Measurements from ENCODE around the gene ETFDH.
A peak's percentile ranks its signal among the peaks of the same experiment; 100 is the strongest.

The ETFDH gene

GRCh38 chr4:158671915-158672806 lies at the start of gene ETFDH:
Gene ETFDH (plus strand): TSS chr4:158672296. CDS start chr4:158672457, 161 bp downstream.
- peak; percentile 94 for DNase-seq (ENCODE audit: low spot score)
- peak; percentile 51 for TF ChIP-seq CTCF (IDR thresholded peaks at IDR 0.05; ENCODE audit: extremely low read depth, missing control alignments)

GRCh38 chr4:158624889-158625478 lies 47.1 kb upstream of the ETFDH start:
- DNase-seq (ENCODE audit: low spot score): peak; percentile 23
- peak; percentile 30 for TF ChIP-seq CTCF (IDR thresholded peaks at IDR 0.05; ENCODE audit: extremely low read depth, missing control alignments)

GRCh38 chr4:158625544-158625943 lies 46.6 kb upstream of the ETFDH start:
- DNase-seq (ENCODE audit: low spot score): no peak
- no peak for TF ChIP-seq CTCF (IDR thresholded peaks at IDR 0.05; ENCODE audit: extremely low read depth, missing control alignments)

GRCh38 chr4:158630893-158631292 lies 41.2 kb upstream of the ETFDH start:
- no peak for DNase-seq (ENCODE audit: low spot score)
- TF ChIP-seq CTCF (IDR thresholded peaks at IDR 0.05; ENCODE audit: extremely low read depth, missing control alignments): no peak

GRCh38 chr4:158636619-158637018 lies 35.5 kb upstream of the ETFDH start:
- TF ChIP-seq CTCF (IDR thresholded peaks at IDR 0.05; ENCODE audit: extremely low read depth, missing control alignments): no peak
- DNase-seq (ENCODE audit: low spot score): no peak

GRCh38 chr4:158644356-158644755 lies 27.7 kb upstream of the ETFDH start:
- TF ChIP-seq CTCF (IDR thresholded peaks at IDR 0.05; ENCODE audit: extremely low read depth, missing control alignments): no peak
- DNase-seq (ENCODE audit: low spot score): no peak

GRCh38 chr4:158644760-158645159 lies 27.3 kb upstream of the ETFDH start:
- TF ChIP-seq CTCF (IDR thresholded peaks at IDR 0.05; ENCODE audit: extremely low read depth, missing control alignments): no peak
- DNase-seq (ENCODE audit: low spot score): no peak

All from GM20000 (cell line).